ENCODE data around the gene TSPAN18. TPM values are rescaled to one million over a fixed set of nuclear protein-coding genes. Genes with fewer than 3 reads are reported as not detected.

The TSPAN18 gene
- total RNA-seq, 4 donors from 2014 or later = 31.1 to 74.6 (median 34.7) TPM

GRCh38 chr11:44694443-44694842 is 32.3 kb upstream of the TSPAN18 start:
- Histone ChIP-seq H3K27me3 (no peaks in the 10 kb centered on the region), H3K36me3 (no peaks in the 10 kb centered on the region), H3K4me3 (no peak overlapping the region), H3K9me3 (no peaks in the 10 kb centered on the region), H3K4me1 (no peaks in the 10 kb centered on the region), H3K27ac (no peak overlapping the region)
- TF ChIP-seq CTCF (IDR thresholded peaks at IDR 0.05) = no peak
- TF ChIP-seq POLR2AphosphoS5 (IDR thresholded peaks at IDR 0.05) = no peak
- no peak for TF ChIP-seq POLR2A (IDR thresholded peaks at IDR 0.05)
- TF ChIP-seq EP300 (IDR thresholded peaks at IDR 0.05) = no peak
- 87 to 95% methylated on average over 3 to 10 of the region's 12 CpGs for WGBS, 2 donors (ENCODE audit: low coverage in 1 of 2)
- no peak for ATAC-seq

GRCh38 chr11:44695169-44695833 is 31.5 kb upstream of the TSPAN18 start:
- peaks cover 0 to 5% (median 0%) of the 10 kb centered on the region in 3 donors for H3K4me1 ChIP-seq
- H3K36me3 ChIP-seq = no peaks in the 10 kb centered on the region
- WGBS, 2 donors (ENCODE audit: low coverage in 1 of 2) = 71% methylated on average over 3 of the region's 4 CpGs; no CpG with 5 or more reads in 1 of the 2 donors
- TF ChIP-seq EP300 (IDR thresholded peaks at IDR 0.05) (no peak), POLR2AphosphoS5 (IDR thresholded peaks at IDR 0.05) (no peak), POLR2A (IDR thresholded peaks at IDR 0.05) (no peak), CTCF (IDR thresholded peaks at IDR 0.05) (no peak)
- H3K9me3 ChIP-seq = no peaks in the 10 kb centered on the region
- no peaks in the 10 kb centered on the region for H3K27me3 ChIP-seq
- no peak overlapping the region for H3K4me3 ChIP-seq
- ATAC-seq = no peak
- H3K27ac ChIP-seq = no peak overlapping the region

- H3K27ac ChIP-seq = no peak overlapping the region
- H3K4me3 ChIP-seq = no peak overlapping the region
- WGBS, 2 donors (ENCODE audit: low coverage in 1 of 2) = 66 to 68% methylated on average over 11 to 12 of the region's 13 CpGs
- TF ChIP-seq EP300 (IDR thresholded peaks at IDR 0.05) (no peak), CTCF (IDR thresholded peaks at IDR 0.05) (no peak), POLR2AphosphoS5 (IDR thresholded peaks at IDR 0.05) (no peak), POLR2A (IDR thresholded peaks at IDR 0.05) (no peak)
- peaks cover 0 to under 1% (median 0%) of the 10 kb centered on the region in 3 donors for H3K9me3 ChIP-seq
- no peak for ATAC-seq
- H3K27me3 ChIP-seq = no peaks in the 10 kb centered on the region
- peaks cover 0 to 15% (median 0%) of the 10 kb centered on the region in 3 donors for H3K4me1 ChIP-seq
- H3K36me3 ChIP-seq = no peaks in the 10 kb centered on the region
Measured at GRCh38 chr11:44698252-44698912, 28.4 kb upstream of the TSPAN18 start.

GRCh38 chr11:44699497-44700408 is 27.0 kb upstream of the TSPAN18 start:
- peaks cover 0 to 9% (median 0%) of the 10 kb centered on the region in 3 donors for H3K9me3 ChIP-seq
- no peaks in the 10 kb centered on the region for H3K36me3 ChIP-seq
- H3K27me3 ChIP-seq = no peaks in the 10 kb centered on the region
- H3K4me1 ChIP-seq = peaks cover 0 to 15% (median 0%) of the 10 kb centered on the region in 3 donors
- no peak for ATAC-seq
- H3K27ac ChIP-seq = no peak overlapping the region
- no peak overlapping the region for H3K4me3 ChIP-seq
- no peak for TF ChIP-seq CTCF (IDR thresholded peaks at IDR 0.05)
- no peak for TF ChIP-seq POLR2AphosphoS5 (IDR thresholded peaks at IDR 0.05)
- TF ChIP-seq POLR2A (IDR thresholded peaks at IDR 0.05) = no peak
- TF ChIP-seq EP300 (IDR thresholded peaks at IDR 0.05) = no peak
- WGBS, 2 donors (ENCODE audit: low coverage in 1 of 2) = 29 to 68% methylated on average over 1 to 10 of the region's 12 CpGs

Measured in gastroesophageal sphincter (tissue), 4 donors.